Amniotic epithelial cell (primary cell): ENCODE data around the gene LGALS14.
"Not testable (repeated sequence)": the region's sequence is repeated elsewhere in the genome, so short reads cannot be mapped to it uniquely, and the experiment has no call there.

Source experiments
- DNase-seq: peaks from one replicate; pipeline ENCODE4 v3.0.0-alpha.2; 2010; ENCODE audit warnings: low read depth

The LGALS14 gene

DNA sequence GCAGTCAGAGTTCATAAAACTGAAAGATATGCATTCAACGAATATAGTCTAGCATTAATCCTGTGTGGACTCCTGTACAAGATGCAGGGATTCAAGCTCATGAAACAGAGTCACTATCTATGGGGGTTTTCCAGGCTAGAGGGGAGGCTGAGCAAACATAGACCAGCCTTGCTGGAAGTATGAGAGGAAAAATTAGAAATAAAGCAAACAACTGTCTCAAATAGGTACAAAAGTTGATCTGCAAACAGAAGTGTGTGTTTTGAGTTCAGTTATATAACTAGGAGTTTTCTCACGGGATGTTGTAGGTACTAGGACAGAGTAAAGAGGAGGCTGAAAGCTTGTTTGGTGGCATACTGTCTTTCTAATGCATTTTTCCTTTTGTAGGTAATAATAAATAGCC is 8.5 kb upstream of the LGALS14 start:
- no peak for DNase-seq

DNA sequence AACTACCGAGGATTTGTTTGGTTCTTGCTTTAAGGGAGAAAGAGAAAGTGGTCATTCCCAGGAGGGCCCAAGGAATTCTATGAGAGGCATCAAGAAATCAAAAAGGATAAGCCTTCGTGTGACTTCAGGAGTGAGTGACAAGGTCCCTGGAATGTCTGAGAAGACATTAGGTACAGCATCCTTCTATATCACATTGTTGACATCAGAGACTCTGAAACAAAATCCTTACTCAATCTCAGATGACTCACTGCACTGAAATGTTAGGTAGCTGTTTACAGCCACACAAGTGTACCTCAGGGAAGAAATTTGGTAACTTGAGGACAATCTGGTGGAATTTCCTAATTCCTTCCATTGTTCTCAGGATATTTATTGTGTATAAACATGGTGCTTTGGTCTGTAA is 7.9 kb upstream of the LGALS14 start:
- peak; percentile 3 for DNase-seq

DNA sequence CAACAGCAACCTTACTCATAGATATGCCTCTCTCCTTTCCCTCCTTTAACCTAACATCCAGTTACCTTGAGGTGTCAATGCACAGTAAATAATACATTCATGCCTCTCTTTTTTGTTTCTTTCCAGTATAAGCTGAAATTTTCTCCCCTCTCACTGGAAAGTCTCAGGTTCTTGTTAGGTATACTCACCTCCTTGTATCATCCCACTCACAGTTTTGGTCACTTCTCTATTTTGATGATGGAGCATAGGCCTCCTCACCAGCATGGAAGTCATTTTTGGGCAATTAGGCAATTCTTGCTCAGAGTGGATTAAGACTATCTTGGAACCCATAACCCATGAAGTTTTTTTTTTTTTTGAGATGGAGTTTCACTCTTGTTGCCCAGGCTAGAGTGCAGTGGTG is 5.7 kb upstream of the LGALS14 start:
- no peak for DNase-seq

DNA sequence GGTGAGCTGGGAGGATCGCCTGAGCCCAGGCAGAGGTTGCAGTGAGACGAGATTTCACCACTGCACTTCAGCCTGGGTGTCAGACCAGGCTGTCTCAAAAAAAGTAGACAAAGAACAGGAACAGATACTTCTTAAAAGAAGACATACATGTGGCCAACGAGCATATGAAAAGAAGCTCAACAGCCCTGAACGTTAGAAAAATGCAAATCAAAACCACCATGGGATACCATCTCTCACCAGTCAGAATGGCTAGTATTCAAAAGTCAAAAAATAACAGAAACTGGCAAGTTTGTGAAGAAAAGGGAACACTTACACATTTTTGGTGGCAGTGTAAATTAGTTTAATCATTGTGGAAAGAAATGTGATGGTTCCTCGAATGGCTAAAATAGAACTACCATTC is 3.0 kb upstream of the LGALS14 start:
- DNase-seq: no peak

DNA sequence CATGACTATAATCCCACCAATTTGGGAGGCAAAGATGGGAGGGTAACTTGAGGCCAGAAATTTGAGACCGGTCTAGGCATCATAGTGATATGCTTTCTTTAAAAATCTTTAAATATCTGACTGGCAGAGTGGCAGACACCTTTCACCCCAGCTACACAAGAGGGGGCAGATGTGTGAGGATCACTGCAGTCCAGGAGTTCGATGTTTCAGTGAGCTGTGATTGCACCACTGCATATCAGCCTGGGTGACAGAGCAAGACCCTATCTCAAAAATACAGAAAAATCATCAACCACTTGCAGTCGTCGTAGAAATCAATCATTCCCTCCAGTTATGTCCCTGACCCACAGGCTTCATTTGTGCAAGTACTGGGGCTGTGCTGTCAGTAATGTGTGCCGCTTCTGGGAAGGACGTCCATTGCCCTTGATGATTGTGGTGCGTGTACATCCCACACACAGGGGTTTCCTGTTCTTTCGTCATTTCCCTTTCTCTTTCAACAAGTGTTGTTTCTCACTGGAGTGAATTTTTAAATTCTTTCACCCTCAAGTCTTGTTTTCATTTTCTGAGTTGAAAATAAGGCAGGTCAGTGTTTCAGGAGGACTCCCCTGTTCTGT is 1.4 kb downstream of the LGALS14 start:
- DNase-seq: no peak

DNA sequence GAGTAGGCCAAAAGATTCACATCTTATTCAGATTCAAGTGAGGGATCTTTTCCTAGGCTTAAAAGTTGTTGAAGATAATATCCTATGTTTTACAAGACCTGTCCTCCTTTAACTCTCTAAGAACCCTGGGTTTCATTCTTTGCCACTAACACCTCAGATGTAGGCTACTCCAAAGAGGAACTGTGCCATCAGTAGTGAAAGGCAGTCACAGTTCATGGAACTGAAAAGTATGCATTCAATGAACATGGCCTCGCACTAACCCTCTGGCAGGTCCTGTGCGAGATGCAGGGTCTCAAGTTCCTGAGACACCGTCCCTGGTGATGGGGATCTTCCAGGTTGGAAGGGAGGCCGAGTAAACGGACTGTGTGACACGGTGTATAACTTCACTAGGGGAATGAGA is 4.3 kb downstream of the LGALS14 start:
- no peak for DNase-seq

DNA sequence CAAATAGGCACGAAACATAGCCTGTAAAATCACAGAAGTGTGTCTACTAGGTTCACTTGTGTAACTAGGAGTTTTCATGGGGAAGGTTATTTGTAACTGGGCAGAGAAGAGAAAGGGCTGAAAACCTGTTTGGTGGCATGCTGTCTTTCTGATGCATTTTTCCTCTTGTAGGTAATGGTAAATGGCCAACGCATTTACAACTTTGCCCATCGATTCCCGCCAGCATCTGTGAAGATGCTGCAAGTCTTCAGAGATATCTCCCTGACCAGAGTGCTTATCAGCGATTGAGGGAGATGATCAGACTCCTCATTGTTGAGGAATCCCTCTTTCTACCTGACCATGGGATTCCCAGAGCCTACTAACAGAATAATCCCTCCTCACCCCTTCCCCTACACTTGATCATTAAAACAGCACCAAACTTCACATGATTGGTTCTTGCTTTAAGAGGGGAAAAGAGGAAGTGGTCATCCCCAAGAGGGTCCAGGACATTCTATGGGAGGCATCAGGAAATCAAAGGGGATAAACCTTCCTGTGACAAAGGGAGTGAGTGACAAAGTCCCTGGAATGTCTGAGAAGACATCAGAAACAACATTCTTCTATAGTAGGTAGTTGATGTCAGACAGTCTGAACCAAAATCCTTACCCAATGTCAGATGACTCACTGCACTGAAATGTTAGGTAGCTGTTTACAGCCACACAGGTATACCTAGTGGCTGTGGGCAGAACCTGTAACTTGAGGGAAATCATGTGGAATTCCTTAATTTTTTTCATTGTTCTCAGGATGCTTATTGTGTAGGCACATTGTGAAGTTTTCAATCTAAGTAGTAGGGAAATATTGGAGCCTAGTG is 5.0 kb downstream of the LGALS14 start:
- no peak for DNase-seq

DNA sequence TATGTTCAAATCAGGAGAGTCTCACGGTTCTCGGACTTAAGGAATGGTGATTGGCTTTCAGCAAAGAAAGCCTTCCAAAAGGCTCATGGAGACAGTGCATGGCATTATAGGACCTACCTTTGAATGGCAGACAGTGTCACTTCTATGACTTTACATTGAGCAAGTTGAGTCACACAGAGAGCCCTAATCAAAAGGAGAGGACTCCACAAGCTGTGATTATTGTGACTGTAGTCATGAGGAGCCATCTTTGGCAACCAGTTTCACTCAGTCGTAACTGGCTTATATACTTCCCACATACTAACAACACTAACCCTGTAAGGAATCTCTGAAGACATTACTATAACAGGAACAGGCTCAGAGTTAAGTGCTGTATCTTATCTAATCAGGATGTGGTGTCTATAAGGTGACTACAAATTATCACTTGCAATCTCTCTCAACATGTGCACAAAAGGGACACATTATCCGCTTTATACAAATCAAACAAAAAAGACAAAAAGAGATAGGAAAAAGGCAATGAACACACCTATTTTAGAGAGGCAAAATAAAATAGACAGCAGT is 6.1 kb downstream of the LGALS14 start:
- no peak for DNase-seq

DNA sequence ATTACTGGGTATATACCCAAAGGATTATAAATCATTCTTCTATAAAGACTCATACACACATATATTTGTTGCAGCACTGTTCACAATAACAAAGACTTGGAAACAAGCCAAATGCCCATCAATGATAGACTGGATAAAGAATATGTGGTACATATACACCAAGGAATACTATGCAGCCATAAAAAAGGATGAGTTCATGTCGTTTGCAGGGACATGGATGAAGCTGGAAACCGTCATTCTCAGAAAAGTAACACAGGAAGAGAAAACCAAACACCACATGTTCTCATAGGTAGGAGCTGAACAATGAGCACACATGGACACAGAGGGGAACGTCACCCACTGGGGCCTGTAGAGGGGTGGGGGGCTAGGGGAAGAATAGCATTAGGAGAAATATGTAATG is 15.9 kb downstream of the LGALS14 start:
- DNase-seq: not testable (repeated sequence)

DNA sequence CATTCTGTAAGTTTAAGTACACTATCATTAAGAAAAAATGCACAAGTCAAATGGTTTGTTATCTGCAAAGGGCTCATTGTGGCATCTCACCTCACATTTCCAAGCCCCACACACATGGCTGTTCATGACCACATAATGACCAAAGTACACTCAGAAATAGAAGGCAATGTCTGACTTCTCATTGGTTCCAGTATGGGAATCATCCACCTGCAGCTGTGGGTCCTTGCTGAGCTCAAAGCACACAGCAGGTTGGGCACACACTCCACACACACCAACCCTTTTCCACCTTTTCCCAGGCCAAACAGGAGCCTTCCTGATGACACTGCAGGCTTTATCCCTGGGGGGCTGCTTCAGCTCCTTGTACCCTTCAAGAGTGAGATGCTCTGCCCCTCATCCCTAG is 21.7 kb downstream of the LGALS14 start:
- DNase-seq: no peak

DNA sequence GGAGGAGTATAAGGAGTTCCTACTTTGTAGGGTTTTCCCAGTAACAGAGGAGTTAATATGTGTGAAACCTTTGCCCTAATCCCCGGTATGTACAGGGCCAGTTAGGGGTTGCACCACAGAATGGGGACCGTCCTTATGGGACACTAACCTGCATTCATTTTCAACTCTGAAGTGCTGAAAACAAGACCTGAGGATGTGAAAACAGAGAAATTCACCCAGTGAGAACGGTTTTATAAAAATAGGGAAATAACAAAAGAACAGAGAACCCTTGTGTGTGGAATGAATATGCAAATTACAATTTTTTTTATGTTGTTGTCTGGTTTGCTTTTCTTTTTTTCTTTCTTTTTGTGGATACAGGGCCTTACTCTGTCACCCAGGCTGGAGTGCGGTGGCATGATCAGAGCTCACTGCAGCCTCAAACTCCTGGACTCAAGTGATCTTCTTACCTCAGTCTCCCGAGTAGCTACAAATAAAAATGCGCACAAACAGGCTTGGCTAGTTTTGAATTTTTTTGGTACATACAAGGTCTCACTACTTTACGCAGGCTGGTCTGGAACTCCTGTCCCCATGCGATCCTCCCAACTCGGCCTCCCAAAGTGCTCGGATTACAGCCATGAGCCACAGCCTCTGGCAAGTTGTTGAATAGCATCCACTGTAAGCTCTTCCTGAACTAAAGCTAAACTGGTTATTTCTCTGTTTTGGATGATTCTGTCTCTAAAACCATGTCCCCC is 23.0 kb downstream of the LGALS14 start:
- DNase-seq: no peak

DNA sequence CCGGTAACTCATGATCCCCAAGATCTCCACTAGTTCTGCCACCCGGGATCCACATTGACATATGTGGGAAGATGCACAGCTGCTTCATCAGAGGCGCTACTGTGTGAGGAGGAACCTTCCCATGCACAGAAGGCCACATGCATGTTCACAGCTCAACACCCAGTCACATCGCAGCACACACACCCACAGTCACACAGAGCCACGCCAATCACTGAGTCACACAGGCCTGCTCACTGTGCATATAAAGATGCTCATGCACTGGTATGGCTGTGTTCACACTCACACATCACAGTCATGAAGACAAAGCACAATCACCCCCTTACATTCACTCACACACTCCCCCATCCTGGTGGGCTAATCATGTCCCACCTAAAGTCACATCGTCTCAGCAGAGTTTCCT is 23.8 kb downstream of the LGALS14 start:
- no peak for DNase-seq

DNA sequence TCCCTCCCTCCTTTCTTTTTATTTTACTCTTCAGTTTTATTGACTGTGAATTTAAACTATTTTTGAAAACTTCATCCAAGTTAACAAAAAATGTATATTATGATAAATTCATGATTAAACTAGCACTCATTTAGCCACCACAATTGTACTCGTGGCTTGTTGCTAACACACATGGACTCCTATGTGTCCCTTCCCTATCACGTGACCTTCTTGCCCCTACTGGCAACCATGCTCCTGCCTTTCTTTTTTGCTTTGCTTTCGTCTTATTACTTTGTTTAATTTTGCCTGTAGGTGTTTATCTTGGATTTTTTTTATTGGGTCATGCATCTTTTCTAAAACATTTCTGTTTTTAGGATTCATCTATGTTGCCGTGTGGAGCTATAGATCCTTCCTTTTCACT is 25.3 kb downstream of the LGALS14 start:
- DNase-seq: no peak

DNA sequence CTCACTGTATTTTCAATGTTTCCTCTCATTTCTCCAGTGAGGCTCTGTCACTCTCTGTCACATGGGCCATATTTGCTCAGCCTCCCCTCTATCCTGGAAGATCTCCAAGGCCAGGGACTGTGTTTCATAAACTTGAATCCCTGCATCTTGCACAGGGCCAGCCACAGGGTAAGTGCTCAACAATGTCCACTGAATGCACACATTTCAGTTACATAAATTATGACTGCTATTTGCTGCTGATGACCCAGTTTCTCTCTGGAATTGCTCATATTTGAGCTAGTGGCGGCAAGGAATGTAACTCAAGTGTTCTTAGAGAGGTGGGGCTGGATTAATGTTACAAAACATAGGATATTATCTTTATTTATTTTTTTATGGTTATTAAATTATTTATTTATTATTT is 27.4 kb downstream of the LGALS14 start:
- no peak for DNase-seq

DNA sequence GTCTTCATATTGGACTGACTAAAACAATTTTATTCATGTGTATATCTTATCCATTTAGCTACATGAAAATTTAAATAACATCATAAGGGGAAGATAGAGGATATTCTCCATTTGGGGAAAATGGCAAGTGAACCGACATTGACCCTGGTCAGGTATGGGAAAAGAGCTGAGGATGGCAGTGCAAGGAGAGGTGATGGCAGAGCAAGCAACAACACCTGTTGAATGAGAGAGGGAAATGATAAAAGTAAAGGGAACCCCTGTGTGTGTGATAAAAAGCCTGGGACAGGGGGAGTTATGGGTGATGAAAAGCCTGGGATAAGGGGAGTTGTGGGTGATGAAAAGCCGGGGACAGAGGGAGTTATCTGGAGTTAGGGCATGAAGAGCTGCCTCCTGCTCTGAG is 29.6 kb downstream of the LGALS14 start:
- DNase-seq: no peak

DNA sequence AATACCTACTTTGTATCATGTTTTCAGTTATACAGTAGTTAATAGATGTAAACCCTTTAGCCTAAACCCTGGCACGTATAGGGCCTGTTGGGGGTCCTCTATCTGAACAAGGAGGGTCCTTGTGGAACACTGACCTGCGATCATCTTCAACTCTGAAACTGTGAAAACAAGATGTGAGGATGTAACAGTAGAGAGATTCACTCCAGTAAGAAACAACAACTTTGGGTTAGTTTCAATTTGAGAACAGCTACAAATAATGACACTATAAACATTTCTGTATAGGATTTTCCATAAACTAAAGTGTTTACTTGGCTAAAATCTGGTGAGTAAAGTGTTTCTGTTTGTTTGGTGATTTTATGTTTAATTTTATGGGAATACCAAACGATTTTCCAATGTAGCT is 31.4 kb downstream of the LGALS14 start:
- no peak for DNase-seq

DNA sequence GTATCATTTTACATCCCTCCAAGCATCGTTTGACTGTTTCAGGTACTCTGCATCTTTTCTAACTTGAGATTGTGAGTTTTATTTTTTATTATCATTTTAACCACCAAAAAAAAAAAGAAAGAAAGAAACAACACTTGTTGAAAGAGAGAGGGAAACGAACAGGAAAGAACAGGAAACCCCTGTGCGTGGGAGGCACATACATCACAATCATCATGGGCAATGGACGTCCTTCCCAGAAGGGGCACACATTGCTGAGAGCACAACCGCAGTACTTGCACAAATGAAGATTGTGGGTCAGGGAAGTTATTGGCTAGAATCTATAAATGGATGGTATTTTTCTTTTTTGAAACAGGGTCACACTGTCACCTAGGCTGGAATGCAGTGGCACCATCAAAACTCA is 31.8 kb downstream of the LGALS14 start:
- no peak for DNase-seq

DNA sequence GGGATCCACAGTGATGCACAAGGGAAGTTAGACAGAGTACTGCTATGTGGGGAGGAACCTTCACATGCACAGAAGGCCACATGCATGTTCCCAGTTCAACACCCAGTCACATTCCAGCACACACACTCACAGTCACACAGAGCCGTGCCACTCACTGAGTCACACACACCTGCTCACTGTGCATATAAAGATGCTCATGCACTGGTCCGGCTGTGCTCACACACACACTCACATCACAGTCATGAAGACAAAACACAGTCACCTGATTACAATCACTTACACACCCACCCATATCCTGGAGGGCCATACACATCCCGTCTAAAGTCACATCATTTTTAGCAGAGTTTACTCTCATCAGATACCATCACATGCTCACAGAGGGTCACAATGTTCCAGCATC is 33.1 kb downstream of the LGALS14 start:
- DNase-seq: no peak

DNA sequence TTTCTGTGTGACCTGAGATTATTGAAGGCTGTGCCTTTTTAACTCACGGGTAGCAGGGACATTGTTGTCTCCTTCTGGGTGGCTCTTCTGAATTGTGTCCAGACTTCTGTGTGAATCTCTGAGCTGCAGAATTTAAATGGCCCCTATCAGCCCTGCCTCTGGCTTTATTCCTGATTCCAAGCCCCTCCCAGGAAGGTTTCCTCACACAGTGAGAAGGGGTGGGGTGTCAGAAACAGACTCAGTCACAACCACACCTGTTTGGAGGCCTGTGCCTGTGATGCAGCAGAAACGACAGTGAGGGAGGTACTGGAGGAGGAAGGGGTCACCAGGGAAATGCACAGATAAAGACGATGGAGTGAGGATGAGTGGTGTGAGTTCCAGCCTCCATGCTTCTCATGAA is 33.6 kb downstream of the LGALS14 start, which contains the start of gene CLC:
CLC (minus strand) TSS at position 139 of the 400 bp plus-strand sequence; CDS start at position 62, 77 bp downstream.
- DNase-seq: no peak

DNA sequence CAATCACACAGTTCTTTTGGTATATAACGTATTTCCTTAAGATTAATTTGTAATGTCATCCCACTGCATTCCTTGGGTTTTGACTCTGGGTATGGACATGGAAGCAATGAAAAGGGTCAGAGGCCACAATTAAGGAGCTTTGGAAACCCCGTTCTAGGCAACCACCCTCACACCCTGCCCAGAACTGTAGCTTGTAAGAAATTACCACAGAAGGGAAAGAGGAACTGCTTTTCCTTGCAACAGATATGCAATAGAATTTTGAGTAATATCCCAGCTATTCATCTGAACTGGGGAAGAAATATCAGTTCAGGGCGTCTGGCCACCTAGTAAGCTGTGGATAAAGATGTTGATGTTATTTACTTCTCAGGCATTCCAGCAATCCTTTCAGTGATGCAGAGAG is 34.5 kb downstream of the LGALS14 start:
- no peak for DNase-seq

DNA sequence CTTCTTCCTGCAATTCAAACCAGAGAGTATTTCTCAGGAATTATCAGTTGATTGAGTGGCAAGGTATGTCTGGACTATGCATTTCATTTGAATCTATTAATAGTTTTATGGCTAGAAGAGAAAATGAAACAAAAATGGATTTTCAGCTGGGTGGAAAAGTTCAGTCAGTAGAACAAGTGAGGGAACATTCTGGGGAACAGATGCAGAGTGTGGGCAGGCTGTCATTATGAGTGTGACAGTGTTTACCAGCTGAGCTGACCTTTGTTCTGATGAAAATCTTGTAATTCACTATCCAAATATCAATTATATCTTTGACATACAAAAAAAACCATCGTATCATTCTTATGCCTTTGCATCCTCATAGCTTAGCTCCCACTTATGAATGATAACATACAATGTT is 36.1 kb downstream of the LGALS14 start:
- DNase-seq: no peak

DNA sequence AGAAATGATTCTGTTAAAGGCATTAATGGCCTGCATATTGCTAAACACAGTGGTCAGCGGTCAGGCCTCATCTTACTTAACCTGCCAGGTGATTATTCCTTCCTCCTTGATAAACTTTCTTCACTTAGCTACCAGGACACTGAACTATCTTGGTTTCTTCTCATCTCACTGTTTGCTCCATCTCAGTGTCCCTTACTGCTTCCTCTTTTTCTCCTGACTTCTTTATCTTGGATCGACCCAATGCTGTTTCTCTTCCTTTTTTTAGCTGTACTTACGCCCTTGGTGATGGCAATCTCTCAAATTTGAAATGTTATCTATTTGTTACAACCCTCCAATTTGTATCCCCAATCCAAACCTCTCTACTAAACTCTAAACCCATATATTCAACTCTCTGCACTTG is 41.4 kb downstream of the LGALS14 start:
- no peak for DNase-seq
